Epithelial cell of esophagus (primary cell): ENCODE results near the gene AKAP6.

Source experiments
- DNase-seq: peaks from one replicate; pipeline ENCODE4 v3.0.0; 2010; ENCODE audit warnings: low read depth
- H3K4me3 ChIP-seq: 2 replicates; pipeline ENCODE4 v1.5.1; 2011; ENCODE audit warnings: mild to moderate bottlenecking, low read length, control low read depth
- CTCF ChIP-seq: IDR thresholded peaks from 2 replicates; pipeline ENCODE4 v1.5.1; 2011; ENCODE audit warnings: low read depth, mild to moderate bottlenecking, low read length, control low read depth, inconsistent platforms; ENCODE audit not compliant: insufficient read depth; ENCODE audit errors: missing control alignments

Gene AKAP6

GRCh38 chr14:32606301-32606700, 277.2 kb downstream of the AKAP6 start:
- no peak for TF ChIP-seq CTCF
- no peak overlapping the region for H3K4me3 ChIP-seq
- peak; percentile 71 for DNase-seq

GRCh38 chr14:32607399-32607798, 278.3 kb downstream of the AKAP6 start:
- TF ChIP-seq CTCF, result no peak
- DNase-seq, result no peak
- H3K4me3 ChIP-seq, result no peak overlapping the region

GRCh38 chr14:32608857-32609256, 279.8 kb downstream of the AKAP6 start:
- DNase-seq, result peak; percentile 66
- no peak overlapping the region for H3K4me3 ChIP-seq
- TF ChIP-seq CTCF, result no peak

DNA sequence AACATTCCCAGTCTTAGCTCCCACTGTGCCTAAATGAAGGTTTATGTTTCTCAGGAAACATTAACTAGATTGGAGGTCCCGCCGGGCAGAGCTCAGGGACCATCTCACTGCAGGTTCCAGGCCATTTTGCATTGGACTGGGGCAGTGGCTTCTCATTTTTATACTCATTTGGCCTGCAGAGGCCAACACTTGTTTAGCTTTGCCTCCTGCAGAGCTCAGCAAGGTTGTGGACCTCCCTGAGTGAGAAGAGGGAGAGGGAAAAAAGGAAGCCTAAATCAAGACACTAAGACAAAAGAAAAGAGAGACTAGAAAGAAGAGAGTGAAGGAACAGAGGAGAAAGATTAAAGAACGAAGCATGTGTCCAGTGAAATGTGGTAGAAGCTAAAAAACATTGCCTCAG, 280.3 kb downstream of the AKAP6 start:
- DNase-seq, result no peak
- no peak for TF ChIP-seq CTCF
- H3K4me3 ChIP-seq, result no peak overlapping the region

DNA sequence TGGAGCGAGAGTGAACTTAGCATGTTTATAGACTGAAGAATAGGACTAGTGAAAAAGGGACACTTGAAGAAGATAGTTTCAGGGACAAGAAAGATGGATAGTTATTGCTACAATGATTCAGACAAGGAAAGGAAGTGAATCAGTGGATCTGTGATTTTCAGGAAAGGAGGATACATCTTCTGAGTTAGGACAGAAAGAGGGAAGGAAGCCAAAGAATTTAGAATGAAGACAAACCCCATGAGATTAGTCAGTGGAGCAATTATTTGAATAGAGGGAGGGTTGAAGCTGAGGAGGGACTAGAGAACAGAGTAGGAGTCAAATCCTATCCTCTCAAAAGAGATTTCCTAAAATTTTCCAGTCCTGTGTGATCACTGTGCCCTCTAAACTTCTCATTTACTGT, 282.7 kb downstream of the AKAP6 start:
- no peak overlapping the region for H3K4me3 ChIP-seq
- no peak for TF ChIP-seq CTCF
- peak; percentile 67 for DNase-seq

DNA sequence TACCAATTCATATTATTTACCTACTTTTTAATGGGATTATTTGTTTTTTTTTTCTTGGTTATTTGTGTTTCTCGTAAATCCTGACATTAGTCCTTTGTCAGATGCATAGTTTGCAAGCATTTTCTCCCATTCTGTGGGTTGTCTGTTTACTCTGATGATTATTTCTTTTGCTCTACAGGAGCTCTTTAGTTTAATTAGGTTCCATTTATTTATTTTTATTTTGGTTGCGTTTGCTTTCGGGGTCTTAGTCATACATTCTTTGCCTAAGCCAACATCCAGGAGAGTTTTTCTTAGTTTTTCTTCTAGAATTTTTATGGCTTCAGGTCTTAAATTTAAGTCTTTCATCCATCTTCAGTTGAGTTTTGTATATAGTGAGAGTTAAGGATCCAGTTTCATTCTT, 289.9 kb downstream of the AKAP6 start:
- no peak overlapping the region for H3K4me3 ChIP-seq
- TF ChIP-seq CTCF, result no peak
- DNase-seq, result no peak

GRCh38 chr14:32620303-32620702, 291.2 kb downstream of the AKAP6 start:
- H3K4me3 ChIP-seq, result no peak overlapping the region
- peak; percentile 45 for DNase-seq

More at GRCh38 chr14:32620303-32620702, 291.2 kb downstream of the AKAP6 start:
- TF ChIP-seq CTCF, result no peak
